Eye (tissue), 1 donor: ENCODE results near the gene SORCS2.

ENCODE experiments used
- DNase-seq: peaks from one replicate; pipeline ENCODE4 v3.0.0-alpha.2; 2015

The SORCS2 gene

DNA sequence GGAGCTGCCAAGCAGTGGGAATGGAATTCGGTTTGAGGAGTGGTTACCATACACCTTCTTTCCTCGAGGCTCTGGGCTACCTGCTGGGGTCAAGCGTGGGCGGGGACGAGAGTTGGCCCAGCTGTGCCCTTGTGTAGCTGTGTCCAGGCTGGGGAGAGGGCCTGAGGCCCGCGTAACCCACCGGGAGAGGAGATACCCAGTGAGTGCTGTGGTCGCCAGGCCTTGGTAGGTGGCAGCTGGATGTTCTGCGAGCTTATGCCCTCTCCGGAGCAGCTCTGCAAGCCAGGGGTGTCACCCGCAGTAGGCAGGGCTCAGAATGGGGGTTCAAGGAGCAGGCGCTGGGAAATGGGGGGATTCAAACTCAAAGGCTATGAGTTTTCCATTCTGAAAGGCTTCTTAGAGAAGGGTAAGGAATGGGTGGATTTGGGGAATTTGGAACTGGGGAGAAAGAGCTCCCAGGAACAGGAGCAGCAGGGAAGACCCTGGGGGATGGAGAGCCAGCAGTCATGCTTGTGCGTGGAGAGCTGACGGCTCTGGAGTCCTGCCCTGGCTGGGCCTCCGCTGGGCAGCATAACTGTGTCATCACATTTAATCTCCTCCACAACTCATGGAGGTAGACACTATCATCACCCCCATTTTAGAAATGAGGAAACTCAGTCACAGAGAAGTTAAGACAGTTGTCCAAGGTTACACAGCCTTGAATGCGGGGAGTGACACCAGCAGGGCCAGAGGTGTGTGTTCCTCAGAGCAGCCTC, 117.5 kb downstream of the SORCS2 start:
- no peak for DNase-seq

- DNase-seq = no peak
Measured at GRCh38 chr4:7310451-7310850, 118.1 kb downstream of the SORCS2 start.

GRCh38 chr4:7311205-7311604, 118.9 kb downstream of the SORCS2 start:
- DNase-seq = no peak

GRCh38 chr4:7312691-7313090, 120.4 kb downstream of the SORCS2 start:
- no peak for DNase-seq

- DNase-seq = no peak
Measured at GRCh38 chr4:7313347-7313811, 121.0 kb downstream of the SORCS2 start.

DNA sequence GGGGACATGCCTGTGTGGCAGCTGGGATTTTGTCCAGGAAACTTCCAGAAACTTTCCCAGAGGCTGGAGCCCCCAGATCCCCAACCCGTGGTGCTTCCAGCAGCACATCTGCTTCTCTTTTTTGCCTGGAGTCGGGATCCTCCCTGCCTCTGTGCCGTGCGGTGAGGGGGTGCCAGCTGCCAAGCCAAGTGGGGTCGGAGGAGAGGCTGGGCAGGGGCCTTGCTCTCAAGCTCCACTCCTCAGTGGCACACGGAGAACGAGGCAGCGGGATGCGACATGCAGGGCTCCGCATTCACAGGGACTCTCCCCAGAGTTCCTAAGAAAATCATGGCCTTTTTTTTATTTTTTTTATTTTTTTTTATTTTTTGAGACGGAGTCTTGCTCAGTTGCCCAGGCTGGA, 121.7 kb downstream of the SORCS2 start:
- no peak for DNase-seq

DNA sequence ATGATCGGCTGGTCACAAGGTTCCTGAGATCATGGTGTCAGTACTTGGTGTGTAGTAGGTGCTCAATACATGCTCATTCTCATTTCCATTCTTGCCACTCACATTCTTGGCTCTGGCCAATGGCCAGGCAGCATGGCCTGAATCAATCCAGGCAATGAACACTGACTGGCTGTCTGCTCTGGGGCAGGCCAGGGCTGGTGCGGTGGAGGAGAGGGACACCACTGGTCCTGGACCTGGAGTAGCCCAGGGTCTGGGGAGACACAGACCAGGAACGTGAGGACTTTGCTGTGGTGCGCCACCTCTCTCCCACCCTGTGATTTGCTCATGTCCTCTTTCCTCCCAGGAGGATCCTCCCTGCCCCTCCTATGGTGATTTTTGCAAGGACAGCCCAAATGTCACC, 122.9 kb downstream of the SORCS2 start:
- no peak for DNase-seq

DNA sequence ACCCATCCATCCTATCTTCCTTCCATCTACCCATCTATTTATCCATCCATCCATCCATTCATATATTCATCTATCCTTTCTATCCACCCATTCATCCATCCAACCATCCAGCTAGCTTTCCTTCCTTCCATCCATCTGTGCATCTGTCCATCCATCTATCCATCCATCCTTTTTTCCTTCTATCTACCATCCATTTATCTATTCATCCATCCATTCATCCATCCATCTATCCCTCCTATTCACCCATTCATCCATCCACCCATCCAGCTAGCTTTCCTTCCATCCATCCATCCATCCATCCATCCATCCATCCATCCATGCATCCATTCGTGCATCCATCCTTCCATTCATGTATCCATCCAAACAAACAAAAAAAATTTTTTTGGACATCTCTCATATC, 123.6 kb downstream of the SORCS2 start:
- DNase-seq = no peak

DNA sequence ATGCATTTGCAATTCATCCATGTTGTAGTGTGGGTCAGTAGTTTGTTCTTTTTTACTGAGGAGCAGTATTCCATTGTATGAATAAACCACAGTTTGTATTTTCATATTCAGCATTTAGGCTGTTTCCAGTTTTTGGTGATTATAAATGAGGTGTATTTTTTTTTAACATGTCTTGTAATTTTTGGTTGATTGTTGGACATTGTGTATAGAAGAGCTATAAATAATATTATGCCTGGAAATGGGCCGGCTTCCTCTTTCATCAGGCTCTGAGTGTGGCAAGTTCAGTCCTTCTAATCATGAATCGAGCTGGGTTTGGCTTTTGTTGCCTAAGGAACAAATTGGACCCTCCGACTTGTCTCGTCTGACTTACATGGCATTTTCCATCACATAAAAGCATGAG, 126.7 kb downstream of the SORCS2 start:
- no peak for DNase-seq

- DNase-seq = no peak
Measured at GRCh38 chr4:7320206-7320797, 128.0 kb downstream of the SORCS2 start.

GRCh38 chr4:7322166-7322991, 130.0 kb downstream of the SORCS2 start:
- peak; percentile 64 for DNase-seq

- no peak for DNase-seq
Measured at GRCh38 chr4:7323461-7323871, 131.1 kb downstream of the SORCS2 start.

GRCh38 chr4:7323872-7324650, 131.7 kb downstream of the SORCS2 start:
- DNase-seq = peak; percentile 93

DNA sequence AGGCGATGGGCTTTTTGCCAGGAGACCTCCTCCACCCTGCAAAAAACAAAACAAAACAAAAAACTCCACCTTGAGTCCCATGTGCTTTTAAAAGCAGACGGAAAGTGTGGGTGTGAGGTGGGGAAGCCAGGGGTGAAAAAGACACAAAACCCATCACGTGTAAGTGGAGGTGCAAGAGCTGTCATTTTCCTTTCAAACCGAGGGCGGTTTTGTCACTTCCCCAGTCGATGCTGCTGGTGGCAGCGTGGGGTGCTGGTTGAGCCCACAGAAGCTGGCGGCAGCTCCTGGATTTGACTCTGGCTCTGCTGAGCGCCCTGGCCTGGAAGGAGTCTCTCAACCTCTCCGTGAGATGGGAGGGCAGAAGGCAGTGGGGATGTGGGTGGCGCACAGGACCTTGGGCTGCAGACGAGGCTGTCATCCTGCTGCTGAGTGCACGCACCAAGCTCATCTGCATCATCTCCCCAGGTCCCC, 132.3 kb downstream of the SORCS2 start:
- DNase-seq = peak; percentile 70

DNA sequence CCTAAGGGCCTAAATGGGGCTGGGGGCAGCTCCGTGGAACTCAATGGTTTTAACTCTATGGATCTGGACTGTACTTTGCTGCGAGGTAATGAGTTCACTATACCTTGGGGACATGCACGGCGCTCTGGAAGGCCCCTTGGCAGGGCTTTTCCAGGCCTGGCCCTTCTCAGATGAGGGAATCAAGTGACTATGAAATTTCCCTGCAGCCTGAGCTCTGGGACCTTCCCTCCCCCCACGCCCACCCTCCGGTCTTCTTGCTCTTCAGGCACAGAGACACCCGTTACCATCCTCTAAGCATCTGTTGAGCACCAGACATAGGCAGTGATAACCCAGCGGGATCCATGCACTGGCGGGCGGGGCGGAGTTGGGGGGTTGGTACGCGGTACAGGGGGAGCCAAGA, 133.2 kb downstream of the SORCS2 start:
- no peak for DNase-seq

GRCh38 chr4:7326306-7326692, 134.0 kb downstream of the SORCS2 start:
- DNase-seq = no peak

GRCh38 chr4:7326693-7327340, 134.5 kb downstream of the SORCS2 start:
- DNase-seq = no peak

DNA sequence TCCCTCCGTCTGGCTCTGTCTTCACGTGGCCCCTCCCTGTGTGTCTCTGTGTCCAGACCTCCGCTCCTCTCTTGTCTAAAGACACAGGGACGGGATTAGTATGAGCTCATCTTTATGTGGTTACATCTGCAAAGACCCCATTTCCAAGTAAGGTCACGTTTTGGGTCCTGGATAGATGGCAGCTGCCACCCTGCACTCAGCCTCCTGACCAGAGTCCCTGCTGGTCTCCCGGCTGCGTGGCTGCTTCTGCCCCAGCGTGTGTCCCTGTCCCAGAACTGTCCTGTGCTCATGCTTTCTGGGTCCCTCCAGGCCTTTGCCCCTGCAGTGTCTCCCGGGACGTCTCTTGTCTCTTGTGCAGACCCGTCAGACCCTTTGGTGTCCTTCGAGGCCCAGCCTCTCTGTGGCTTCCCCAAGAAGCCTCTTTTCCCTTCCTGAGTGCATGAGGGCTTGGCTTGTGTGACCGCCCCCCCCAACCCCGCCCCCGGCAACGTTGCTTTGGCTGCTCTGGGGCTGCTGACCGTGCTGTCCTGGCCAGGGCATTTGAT, 135.1 kb downstream of the SORCS2 start:
- DNase-seq = no peak

GRCh38 chr4:7328162-7328912, 136.0 kb downstream of the SORCS2 start:
- DNase-seq = no peak

GRCh38 chr4:7328913-7329638, 136.7 kb downstream of the SORCS2 start:
- no peak for DNase-seq
